ENCODE data around the gene ZNF865.

DNA sequence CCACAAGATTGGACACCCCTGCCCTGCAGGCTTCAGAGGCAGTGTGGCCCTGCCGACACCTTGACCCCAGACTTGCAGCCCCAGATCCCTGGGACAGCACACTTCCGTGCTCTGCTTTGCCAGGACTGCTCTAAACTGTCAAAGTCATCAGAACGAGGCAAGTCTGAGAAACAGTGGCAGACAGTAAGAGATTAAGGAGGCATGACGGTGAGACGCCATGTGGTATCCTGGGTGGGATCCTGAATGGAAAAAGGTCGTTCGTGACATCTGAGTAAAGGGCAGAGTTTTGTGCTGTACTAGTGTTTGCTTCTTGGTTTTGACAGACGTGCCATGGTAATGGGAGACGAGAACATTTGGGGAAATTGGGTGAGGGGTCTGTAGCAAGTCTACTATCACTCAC, 38.6 kb upstream of the ZNF865 start:
- TF ChIP-seq, protein P1, sequence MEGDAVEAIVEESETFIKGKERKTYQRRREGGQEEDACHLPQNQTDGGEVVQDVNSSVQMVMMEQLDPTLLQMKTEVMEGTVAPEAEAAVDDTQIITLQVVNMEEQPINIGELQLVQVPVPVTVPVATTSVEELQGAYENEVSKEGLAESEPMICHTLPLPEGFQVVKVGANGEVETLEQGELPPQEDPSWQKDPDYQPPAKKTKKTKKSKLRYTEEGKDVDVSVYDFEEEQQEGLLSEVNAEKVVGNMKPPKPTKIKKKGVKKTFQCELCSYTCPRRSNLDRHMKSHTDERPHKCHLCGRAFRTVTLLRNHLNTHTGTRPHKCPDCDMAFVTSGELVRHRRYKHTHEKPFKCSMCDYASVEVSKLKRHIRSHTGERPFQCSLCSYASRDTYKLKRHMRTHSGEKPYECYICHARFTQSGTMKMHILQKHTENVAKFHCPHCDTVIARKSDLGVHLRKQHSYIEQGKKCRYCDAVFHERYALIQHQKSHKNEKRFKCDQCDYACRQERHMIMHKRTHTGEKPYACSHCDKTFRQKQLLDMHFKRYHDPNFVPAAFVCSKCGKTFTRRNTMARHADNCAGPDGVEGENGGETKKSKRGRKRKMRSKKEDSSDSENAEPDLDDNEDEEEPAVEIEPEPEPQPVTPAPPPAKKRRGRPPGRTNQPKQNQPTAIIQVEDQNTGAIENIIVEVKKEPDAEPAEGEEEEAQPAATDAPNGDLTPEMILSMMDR (IDR thresholded peaks at IDR 0.05): no peak
- TF ChIP-seq POLR2A (IDR thresholded peaks at IDR 0.05): no peak

All from lower leg skin (tissue), 3 donors.